Hepatocyte (in vitro differentiated cells): Measurements from ENCODE around the gene AGBL1.

Source experiments
- EZH2phosphoT487 ChIP-seq: fragments of 200-600 bp; sonication (generic); IDR thresholded peaks from one replicate; pipeline ENCODE4 v1.6.1; 2018; ENCODE audit warnings: antibody characterized with exemption, mild to moderate bottlenecking, low read depth, moderate library complexity; ENCODE audit not compliant: unreplicated experiment, severe bottlenecking
- TF ChIP-seq, protein P1 (sequence below): fragments of 200-600 bp; sonication (generic); IDR thresholded peaks from 2 replicates; pipeline ENCODE4 v1.5.1; 2016; ENCODE audit warnings: antibody characterized with exemption, mild to moderate bottlenecking; ENCODE audit not compliant: poor library complexity

DNA sequence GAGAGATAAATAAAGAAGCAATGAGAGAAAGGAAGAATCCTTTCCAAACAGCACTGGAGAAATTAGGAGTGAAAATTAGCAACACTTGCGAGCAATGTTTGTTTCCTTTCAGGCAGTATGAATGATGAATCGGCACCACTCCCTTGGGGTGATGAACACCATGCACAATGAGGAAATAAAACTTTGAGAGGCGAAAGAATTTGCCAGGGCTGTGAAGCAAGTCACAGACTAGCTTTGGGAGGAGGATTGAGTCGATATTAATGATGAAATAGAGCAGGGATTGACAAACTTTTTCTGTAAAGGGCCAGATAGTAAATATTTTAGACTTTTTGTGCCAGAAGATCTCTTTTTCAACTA, 237.7 kb downstream of the AGBL1 start:
- no peak for TF ChIP-seq EZH2phosphoT487
- TF ChIP-seq, protein P1, sequence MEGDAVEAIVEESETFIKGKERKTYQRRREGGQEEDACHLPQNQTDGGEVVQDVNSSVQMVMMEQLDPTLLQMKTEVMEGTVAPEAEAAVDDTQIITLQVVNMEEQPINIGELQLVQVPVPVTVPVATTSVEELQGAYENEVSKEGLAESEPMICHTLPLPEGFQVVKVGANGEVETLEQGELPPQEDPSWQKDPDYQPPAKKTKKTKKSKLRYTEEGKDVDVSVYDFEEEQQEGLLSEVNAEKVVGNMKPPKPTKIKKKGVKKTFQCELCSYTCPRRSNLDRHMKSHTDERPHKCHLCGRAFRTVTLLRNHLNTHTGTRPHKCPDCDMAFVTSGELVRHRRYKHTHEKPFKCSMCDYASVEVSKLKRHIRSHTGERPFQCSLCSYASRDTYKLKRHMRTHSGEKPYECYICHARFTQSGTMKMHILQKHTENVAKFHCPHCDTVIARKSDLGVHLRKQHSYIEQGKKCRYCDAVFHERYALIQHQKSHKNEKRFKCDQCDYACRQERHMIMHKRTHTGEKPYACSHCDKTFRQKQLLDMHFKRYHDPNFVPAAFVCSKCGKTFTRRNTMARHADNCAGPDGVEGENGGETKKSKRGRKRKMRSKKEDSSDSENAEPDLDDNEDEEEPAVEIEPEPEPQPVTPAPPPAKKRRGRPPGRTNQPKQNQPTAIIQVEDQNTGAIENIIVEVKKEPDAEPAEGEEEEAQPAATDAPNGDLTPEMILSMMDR = no peak
